ENCODE measurements around the gene SFXN5. TPM values are rescaled to one million over a fixed set of nuclear protein-coding genes. Genes with fewer than 3 reads are reported as not detected.

SFXN5 gene
- total RNA-seq, 1 experiment from 2014 or later: 27.8 TPM

GRCh38 chr2:73043276-73043675 is 28.2 kb downstream of the SFXN5 start:
- no peak overlapping the region for H3K27ac ChIP-seq (ENCODE audit: low read length)
- intact Hi-C loops (cut with micrococcal nuclease; ENCODE audit: unreplicated experiment) (no loop called here), in situ Hi-C loops (cut with HindIII; ENCODE audit: low pct_unique_long_range_greater_than_20kb, low sequenced_read_pairs) (no loop called here)
- ATAC-seq: peak; percentile 21; the same call in 1 of the 2 replicates
- ChIA-PET CTCF (no interaction called here), POLR2A (no interaction called here)
- 0 out of 2 replicates have a peak, but pooled peaks cover 3% of the 10 kb centered on the region for H3K36me3 ChIP-seq (ENCODE audit: control insufficient read depth, insufficient read depth, low read length)
- no peaks in the 10 kb centered on the region for H3K9me3 ChIP-seq (ENCODE audit: control insufficient read depth, insufficient read depth, low read depth, low read length)
- TF ChIP-seq TCF7L2 (IDR thresholded peaks at IDR 0.05; ENCODE audit: low read depth, low read length): no peak
- no peak for TF ChIP-seq SIN3A (IDR thresholded peaks at IDR 0.05; ENCODE audit: borderline replicate concordance, insufficient read depth, low read depth, low read length)
- no peak overlapping the region for H3K4me3 ChIP-seq (ENCODE audit: low read depth in 2 of 2, low read length in 2 of 2)
- no TSS peak for BruUV-seq (replicated peaks)
- H3K27me3 ChIP-seq (ENCODE audit: control insufficient read depth, insufficient read depth, low read length): no peaks in the 10 kb centered on the region
- no peak for DNase-seq (ENCODE audit: low read depth, low spot score)
- H3K4me1 ChIP-seq (ENCODE audit: control insufficient read depth, insufficient read depth, low read length): no peaks in the 10 kb centered on the region

GRCh38 chr2:73037947-73038585 is 33.4 kb downstream of the SFXN5 start:
- ATAC-seq (no peak), DNase-seq (ENCODE audit: low read depth, low spot score) (peak; percentile 8)
- BruUV-seq (replicated peaks): no TSS peak
- no peaks in the 10 kb centered on the region for H3K9me3 ChIP-seq (ENCODE audit: control insufficient read depth, insufficient read depth, low read depth, low read length)
- ChIA-PET CTCF (no interaction called here), POLR2A (interaction anchor here (0.6 kb wide), 1 partner anchor 173 kb away, joined by 3 read pairs; no protein-coding TSS in a partner anchor)
- intact Hi-C loops (cut with micrococcal nuclease; ENCODE audit: unreplicated experiment): no loop called here
- no peak for TF ChIP-seq SIN3A (IDR thresholded peaks at IDR 0.05; ENCODE audit: borderline replicate concordance, insufficient read depth, low read depth, low read length)
- no peak for TF ChIP-seq CTCF (IDR thresholded peaks at IDR 0.05)
- TF ChIP-seq POLR2AphosphoS5 (IDR thresholded peaks at IDR 0.05; ENCODE audit: low read depth, low read length): no peak
- TF ChIP-seq REST (IDR thresholded peaks at IDR 0.05; ENCODE audit: insufficient read depth in 1 of 2, low read depth in 2 of 2, low read length in 1 of 2): no peak
- no peak for TF ChIP-seq TCF7L2 (IDR thresholded peaks at IDR 0.05; ENCODE audit: low read depth, low read length)
- H3K27ac ChIP-seq (ENCODE audit: low read length): no peak overlapping the region
- in situ Hi-C loops (cut with HindIII; ENCODE audit: low pct_unique_long_range_greater_than_20kb, low sequenced_read_pairs): no loop called here
- no peak overlapping the region for H3K4me3 ChIP-seq (ENCODE audit: low read depth in 2 of 2, low read length in 2 of 2)
- no peaks in the 10 kb centered on the region for H3K4me1 ChIP-seq (ENCODE audit: control insufficient read depth, insufficient read depth, low read length)
- peaks cover 3% of the 10 kb centered on the region; the same call in 1 of the 2 replicates for H3K36me3 ChIP-seq (ENCODE audit: control insufficient read depth, insufficient read depth, low read length)
- H3K27me3 ChIP-seq (ENCODE audit: control insufficient read depth, insufficient read depth, low read length): no peaks in the 10 kb centered on the region

GRCh38 chr2:73036766-73037165 is 34.7 kb downstream of the SFXN5 start:
- Histone ChIP-seq H3K9me3 (ENCODE audit: control insufficient read depth, insufficient read depth, low read depth, low read length) (no peaks in the 10 kb centered on the region), H3K4me3 (ENCODE audit: low read depth in 2 of 2, low read length in 2 of 2) (no peak overlapping the region), H3K27me3 (ENCODE audit: control insufficient read depth, insufficient read depth, low read length) (no peaks in the 10 kb centered on the region), H3K36me3 (ENCODE audit: control insufficient read depth, insufficient read depth, low read length) (peaks cover 3% of the 10 kb centered on the region; the same call in 1 of the 2 replicates), H3K4me1 (ENCODE audit: control insufficient read depth, insufficient read depth, low read length) (no peaks in the 10 kb centered on the region), H3K27ac (ENCODE audit: low read length) (no peak overlapping the region)
- BruUV-seq (replicated peaks): no TSS peak
- intact Hi-C loops (cut with micrococcal nuclease; ENCODE audit: unreplicated experiment): no loop called here
- ChIA-PET POLR2A (no interaction called here), CTCF (no interaction called here)
- no peak for DNase-seq (ENCODE audit: low read depth, low spot score)
- TF ChIP-seq REST (IDR thresholded peaks at IDR 0.05; ENCODE audit: insufficient read depth in 1 of 2, low read depth in 2 of 2, low read length in 1 of 2): no peak
- TF ChIP-seq CTCF (IDR thresholded peaks at IDR 0.05): no peak
- TF ChIP-seq POLR2AphosphoS5 (IDR thresholded peaks at IDR 0.05; ENCODE audit: low read depth, low read length): no peak
- TF ChIP-seq SIN3A (IDR thresholded peaks at IDR 0.05; ENCODE audit: borderline replicate concordance, insufficient read depth, low read depth, low read length): no peak
- TF ChIP-seq TCF7L2 (IDR thresholded peaks at IDR 0.05; ENCODE audit: low read depth, low read length): no peak
- peak; percentile 33; the same call in 1 of the 2 replicates for ATAC-seq
- in situ Hi-C loops (cut with HindIII; ENCODE audit: low pct_unique_long_range_greater_than_20kb, low sequenced_read_pairs): no loop called here

All from Panc1 (cell line).